ENCODE results near the gene ESRRA. TPM values are rescaled to one million over a fixed set of nuclear protein-coding genes. Genes with fewer than 3 reads are reported as not detected.
A peak's percentile ranks its signal among the peaks of the same experiment; 100 is the strongest.

Gene ESRRA
- total and polyA plus RNA-seq, 2 of the 13 experiments (the other 11 are each of a cell fraction or from before 2014, with no cell fraction given): 18.1 to 36.3 TPM

- TF ChIP-seq RBFOX2 (IDR thresholded peaks at IDR 0.05; ENCODE audit: low read depth, low read length): 0 out of 2 replicates have a peak, but pooled peaks have one; percentile 38
Measured at GRCh38 chr11:64314146-64314804, 9.0 kb downstream of the ESRRA start (continued).

DNA sequence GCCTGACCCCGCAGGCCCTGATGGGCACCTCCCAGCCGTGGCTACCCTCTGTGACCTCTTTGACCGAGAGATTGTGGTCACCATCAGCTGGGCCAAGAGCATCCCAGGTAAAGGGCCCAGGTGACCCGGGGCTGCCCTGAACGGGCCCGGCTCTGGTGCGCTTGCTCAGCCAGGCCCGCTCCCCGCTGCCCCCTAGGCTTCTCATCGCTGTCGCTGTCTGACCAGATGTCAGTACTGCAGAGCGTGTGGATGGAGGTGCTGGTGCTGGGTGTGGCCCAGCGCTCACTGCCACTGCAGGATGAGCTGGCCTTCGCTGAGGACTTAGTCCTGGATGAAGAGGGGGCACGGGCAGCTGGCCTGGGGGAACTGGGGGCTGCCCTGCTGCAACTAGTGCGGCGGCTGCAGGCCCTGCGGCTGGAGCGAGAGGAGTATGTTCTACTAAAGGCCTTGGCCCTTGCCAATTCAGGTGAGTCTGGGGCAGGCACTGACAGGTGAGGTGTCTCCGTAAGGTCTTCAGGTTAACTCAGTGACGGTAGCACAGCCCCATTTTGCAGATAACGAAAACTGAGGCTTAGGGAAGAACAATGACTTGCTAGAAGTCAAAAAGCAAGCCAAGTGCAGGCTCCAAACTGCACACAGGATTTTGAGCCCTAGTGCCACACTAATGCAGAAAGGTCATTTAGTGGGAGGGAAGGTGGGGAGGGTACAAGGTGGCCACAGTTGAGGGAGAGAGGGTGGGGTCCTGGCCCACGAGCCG is 9.7 kb downstream of the ESRRA start:
- in situ Hi-C loops (cut with HindIII; ENCODE audit: extremely low pct_ligation_motif_present, low pct_unique_long_range_greater_than_20kb): no loop called here
- ChIA-PET POLR2A (interaction anchor here (4.5 kb wide), 1 partner anchor 9 kb away, joined by 103 read pairs; the partner anchor contains the start of gene ESRRA), CTCF (ENCODE audit: low intra/inter-chr PET ratio, low total read pairs) (no interaction called here)
- H3K4me1 ChIP-seq (ENCODE audit: insufficient read depth, low read length): peaks cover 34% of the 10 kb centered on the region
- no peak overlapping the region for H2AFZ ChIP-seq (ENCODE audit: low read length)
- H3K9ac ChIP-seq (ENCODE audit: insufficient read depth, low read depth, low read length): no peak overlapping the region
- no peak for ATAC-seq
- no peak for FAIRE-seq
- no TSS peak for BruUV-seq (replicated peaks)
- H3K27ac ChIP-seq (ENCODE audit: extremely low read length, insufficient read depth, low read length): no peak overlapping the region
- no peaks in the 10 kb centered on the region for H4K20me1 ChIP-seq (ENCODE audit: insufficient read depth, low read length)
- peaks cover 15% of the 10 kb centered on the region for H3K79me2 ChIP-seq (ENCODE audit: insufficient read depth, low read length)
- no peak for DNase-seq (ENCODE audit: low spot score)
- TF ChIP-seq GABPB1 (CRISPR knock-in tag; IDR thresholded peaks at IDR 0.05) (no peak), CREM (IDR thresholded peaks at IDR 0.05) (no peak), CREM (CRISPR knock-in tag; IDR thresholded peaks at IDR 0.05) (no peak), ZBTB4 (CRISPR knock-in tag; IDR thresholded peaks at IDR 0.05; ENCODE audit: borderline replicate concordance) (0 out of 2 replicates have a peak, but pooled peaks have one; percentile 48), ZNF629 (CRISPR knock-in tag; conservative IDR thresholded peaks at IDR 0.05) (peak; percentile 79), ZNF547 (CRISPR knock-in tag; IDR thresholded peaks at IDR 0.05) (no peak), TEAD3 (CRISPR knock-in tag; optimal IDR thresholded peaks at IDR 0.05; ENCODE audit: borderline replicate concordance) (no peak), SCMH1 (CRISPR knock-in tag; IDR thresholded peaks at IDR 0.05; ENCODE audit: borderline replicate concordance) (no peak), RXRA (CRISPR knock-in tag; IDR thresholded peaks at IDR 0.05) (0 out of 2 replicates have a peak, but pooled peaks have one; percentile 16), CBFB (CRISPR knock-in tag; IDR thresholded peaks at IDR 0.05) (no peak), SAFB2 (CRISPR knock-in tag; IDR thresholded peaks at IDR 0.05; ENCODE audit: borderline replicate concordance, low read depth) (no peak), MTA3 (CRISPR knock-in tag; IDR thresholded peaks at IDR 0.05) (no peak), HMGA1 (CRISPR knock-in tag; conservative IDR thresholded peaks at IDR 0.05) (no peak), ZSCAN9 (CRISPR knock-in tag; IDR thresholded peaks at IDR 0.05; ENCODE audit: borderline replicate concordance) (no peak)
- TF ChIP-seq, protein P1, sequence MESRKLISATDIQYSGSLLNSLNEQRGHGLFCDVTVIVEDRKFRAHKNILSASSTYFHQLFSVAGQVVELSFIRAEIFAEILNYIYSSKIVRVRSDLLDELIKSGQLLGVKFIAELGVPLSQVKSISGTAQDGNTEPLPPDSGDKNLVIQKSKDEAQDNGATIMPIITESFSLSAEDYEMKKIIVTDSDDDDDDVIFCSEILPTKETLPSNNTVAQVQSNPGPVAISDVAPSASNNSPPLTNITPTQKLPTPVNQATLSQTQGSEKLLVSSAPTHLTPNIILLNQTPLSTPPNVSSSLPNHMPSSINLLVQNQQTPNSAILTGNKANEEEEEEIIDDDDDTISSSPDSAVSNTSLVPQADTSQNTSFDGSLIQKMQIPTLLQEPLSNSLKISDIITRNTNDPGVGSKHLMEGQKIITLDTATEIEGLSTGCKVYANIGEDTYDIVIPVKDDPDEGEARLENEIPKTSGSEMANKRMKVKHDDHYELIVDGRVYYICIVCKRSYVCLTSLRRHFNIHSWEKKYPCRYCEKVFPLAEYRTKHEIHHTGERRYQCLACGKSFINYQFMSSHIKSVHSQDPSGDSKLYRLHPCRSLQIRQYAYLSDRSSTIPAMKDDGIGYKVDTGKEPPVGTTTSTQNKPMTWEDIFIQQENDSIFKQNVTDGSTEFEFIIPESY (CRISPR knock-in tag; IDR thresholded peaks at IDR 0.05): peak; percentile 91
- TF ChIP-seq, protein P2, sequence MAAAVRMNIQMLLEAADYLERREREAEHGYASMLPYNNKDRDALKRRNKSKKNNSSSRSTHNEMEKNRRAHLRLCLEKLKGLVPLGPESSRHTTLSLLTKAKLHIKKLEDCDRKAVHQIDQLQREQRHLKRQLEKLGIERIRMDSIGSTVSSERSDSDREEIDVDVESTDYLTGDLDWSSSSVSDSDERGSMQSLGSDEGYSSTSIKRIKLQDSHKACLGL (CRISPR knock-in tag; IDR thresholded peaks at IDR 0.05): no peak
- peaks cover 0 to 18% of the 10 kb centered on the region in 2 experiments; a peak in 2 of 5 replicates for H3K36me3 ChIP-seq (replicated peaks in 1 of 2; ENCODE audit: control insufficient read depth in 1 of 2, insufficient read depth in 2 of 2, low read length in 2 of 2)
- 95% methylated on average over 17 of the region's 24 CpGs for WGBS (ENCODE audit: low lambda C conversion rate)
- H3K4me3 ChIP-seq (replicated peaks in 1 of 3; ENCODE audit: insufficient read depth in 1 of 3, low read depth in 2 of 3, low read length in 3 of 3): no peak overlapping the region
- H3K27me3 ChIP-seq (ENCODE audit: control insufficient read depth in 1 of 2, insufficient read depth in 2 of 2, low read length in 2 of 2): no peaks in the 10 kb centered on the region; a peak in 1 of 5 replicates
- no peaks in the 10 kb centered on the region for H3K9me3 ChIP-seq (ENCODE audit: low read length)
- H3K4me2 ChIP-seq (ENCODE audit: low read depth, low read length): no peak overlapping the region
- intact Hi-C loops (cut with micrococcal nuclease; ENCODE audit: unreplicated experiment): no loop called here
